GM19035 (cell line): ENCODE data around the gene NCOA5.

Experiments
- ATAC-seq: cut with Tn5 transposase; IDR thresholded peaks from one replicate; pipeline ENCODE4 v1.9.1; 2021; ENCODE audit not compliant: unreplicated experiment

The NCOA5 gene

GRCh38 chr20:46089417-46090388 is at the start of gene NCOA5:
Gene NCOA5, minus strand, starts transcription at chr20:46089962. Its CDS starts 10,538 bp downstream, at chr20:46079424.
- peak; percentile 85 for ATAC-seq

- ATAC-seq, result no peak
These were observed 49.6 kb upstream of the NCOA5 start for GRCh38 chr20:46139266-46139889.

DNA sequence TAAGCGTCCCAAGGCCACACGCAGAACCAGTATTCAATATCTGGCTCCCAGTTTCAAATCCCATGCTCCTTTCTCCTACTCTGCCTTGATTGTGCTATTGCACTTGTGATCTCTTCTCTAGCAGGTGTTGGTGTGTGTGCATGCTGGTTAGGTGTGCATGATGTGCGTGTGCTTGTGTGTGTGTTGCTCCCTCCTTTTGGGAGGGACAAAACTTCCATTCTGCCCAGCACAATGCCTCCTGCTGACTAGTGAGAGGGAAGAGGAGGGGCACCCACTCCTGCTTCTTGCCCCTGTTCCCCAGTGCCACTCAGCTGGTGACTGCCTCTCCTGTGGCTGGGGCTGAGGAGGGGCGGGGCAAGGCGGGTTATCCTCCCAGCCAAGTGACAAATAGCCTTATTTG is 48.1 kb upstream of the NCOA5 start:
- ATAC-seq, result no peak

- no peak for ATAC-seq
These were observed 46.3 kb upstream of the NCOA5 start for GRCh38 chr20:46135856-46136633.

GRCh38 chr20:46134716-46135115 is 45.0 kb upstream of the NCOA5 start:
- ATAC-seq, result no peak

GRCh38 chr20:46133886-46134654 is 44.3 kb upstream of the NCOA5 start:
- no peak for ATAC-seq

DNA sequence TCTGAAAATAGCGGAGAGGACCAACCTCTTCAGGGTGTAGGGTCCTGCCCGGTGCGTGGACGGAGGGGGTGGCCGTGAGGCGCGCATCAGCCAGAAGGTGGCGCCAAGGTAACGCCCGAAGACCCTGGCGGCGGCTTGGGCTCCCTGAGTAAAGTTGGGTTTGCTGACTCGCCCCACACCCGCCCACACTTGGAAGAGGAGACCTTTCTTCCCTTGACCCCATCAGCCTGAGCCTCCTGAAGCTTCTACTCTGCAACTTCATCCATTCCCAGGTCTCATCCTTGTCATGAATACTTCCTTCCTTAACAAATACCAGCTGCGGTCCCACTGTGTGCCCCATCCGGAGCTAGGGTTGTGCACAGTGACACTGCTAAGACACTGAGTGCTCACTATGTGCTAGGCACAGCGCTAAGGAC is 43.0 kb upstream of the NCOA5 start:
- ATAC-seq, result peak; percentile 63

DNA sequence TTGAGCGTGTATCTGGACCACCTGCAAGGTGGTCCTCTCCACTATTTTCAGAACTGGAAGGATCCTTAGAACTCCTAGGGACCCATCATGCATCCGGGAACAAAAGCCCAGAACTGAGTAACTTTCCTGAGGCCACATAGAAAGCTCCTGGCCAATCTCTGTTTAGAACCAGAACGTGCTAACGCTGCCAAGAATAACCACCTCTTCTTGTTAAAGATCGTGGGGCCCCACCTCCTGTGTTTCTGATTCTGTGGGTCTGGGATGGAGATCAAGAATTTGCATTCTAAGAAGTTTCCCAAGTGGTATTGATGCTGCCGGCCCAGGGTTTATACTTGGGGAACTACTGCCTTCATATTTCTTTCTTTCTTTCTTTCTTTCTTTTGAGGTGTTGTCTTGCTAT is 41.6 kb upstream of the NCOA5 start:
- ATAC-seq, result no peak

GRCh38 chr20:46130534-46130933 is 40.8 kb upstream of the NCOA5 start:
- ATAC-seq, result no peak

GRCh38 chr20:46129955-46130481 is 40.3 kb upstream of the NCOA5 start:
- no peak for ATAC-seq

- ATAC-seq, result no peak
These were observed 38.8 kb upstream of the NCOA5 start for GRCh38 chr20:46128310-46129151.

DNA sequence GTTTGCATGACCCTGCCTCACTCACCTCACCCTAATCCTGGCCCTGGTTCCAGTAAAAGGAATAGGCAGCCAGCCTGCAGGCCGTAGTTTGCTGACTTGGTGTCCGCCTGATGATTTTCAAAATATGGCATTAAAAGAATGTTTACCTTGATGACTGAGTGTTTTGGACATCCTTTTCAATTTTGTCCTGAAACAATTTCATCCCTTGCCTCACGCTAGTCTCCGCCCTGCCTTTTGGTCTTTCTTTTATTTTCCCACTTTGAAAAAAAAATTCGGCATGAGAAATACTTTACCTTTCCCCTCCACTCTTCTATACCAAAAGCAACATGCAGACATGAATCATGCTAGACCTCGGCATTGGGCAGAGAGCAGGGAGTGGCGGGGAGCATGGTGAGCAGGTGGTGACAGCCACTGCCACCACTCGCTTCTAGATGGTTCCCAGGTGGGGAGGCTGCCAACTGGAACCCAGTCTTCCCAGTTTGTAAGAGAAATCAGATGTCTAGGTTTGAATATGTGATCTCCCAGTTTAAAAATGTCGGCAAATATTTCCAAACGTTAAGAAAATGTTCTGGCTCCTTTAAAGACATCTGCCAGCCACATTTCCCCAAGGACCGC is 37.7 kb upstream of the NCOA5 start:
- ATAC-seq, result no peak

- ATAC-seq, result no peak
These were observed 36.8 kb upstream of the NCOA5 start for GRCh38 chr20:46126440-46127056.

GRCh38 chr20:46123482-46124245 is 33.9 kb upstream of the NCOA5 start:
- no peak for ATAC-seq

GRCh38 chr20:46122516-46123481 is 33.0 kb upstream of the NCOA5 start:
- no peak for ATAC-seq

DNA sequence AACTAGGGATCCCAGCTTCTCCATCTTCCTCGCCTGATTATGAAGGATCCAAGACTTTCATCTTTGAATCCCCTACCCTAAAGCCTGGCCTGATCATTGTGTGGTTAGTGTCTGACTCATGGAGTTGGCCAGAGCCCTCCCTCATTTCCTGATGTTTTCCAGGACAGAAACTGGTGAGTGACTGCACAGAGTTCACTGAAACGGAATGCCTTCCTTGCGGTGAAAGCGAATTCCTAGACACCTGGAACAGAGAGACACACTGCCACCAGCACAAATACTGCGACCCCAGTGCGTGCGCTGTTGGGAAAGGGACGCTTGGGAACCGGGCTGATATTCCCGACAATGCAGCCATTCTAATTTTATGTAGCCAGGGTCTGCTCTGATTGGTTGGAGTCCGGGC is 32.3 kb upstream of the NCOA5 start:
- ATAC-seq, result no peak
